Karpas-422 (cell line): ENCODE data around the gene RAPGEF4. TPM values are rescaled to one million over a fixed set of nuclear protein-coding genes. Genes with fewer than 3 reads are reported as not detected.

Experiments
- DNase-seq: peaks from one replicate; pipeline ENCODE4 v3.0.0-alpha.2; 2015
- H2AFZ ChIP-seq: fragments of 200-600 bp; sonication (generic); 2 replicates; pipeline ENCODE4 v1.6.1; 2014; ENCODE audit warnings: antibody characterized with exemption, low read length, mixed read lengths
- H3K27ac ChIP-seq: fragments of 200-600 bp; sonication (generic); 2 replicates; pipeline ENCODE4 v1.5.1; 2014; ENCODE audit warnings: mild to moderate bottlenecking, low read length, moderate library complexity
- H3K27me3 ChIP-seq: fragments of 200-600 bp; sonication (generic); 2 replicates; pipeline ENCODE4 v1.6.1; 2014; ENCODE audit warnings: low read length, mixed read lengths
- H3K36me3 ChIP-seq: fragments of 200-600 bp; sonication (generic); 2 replicates; pipeline ENCODE4 v1.6.1; 2014; ENCODE audit warnings: low read length, mixed read lengths; ENCODE audit not compliant: insufficient read depth
- H3K4me1 ChIP-seq: fragments of 200-600 bp; sonication (generic); 2 replicates; pipeline ENCODE4 v1.6.1; 2014; ENCODE audit warnings: mild to moderate bottlenecking, low read length, mixed read lengths
- H3K4me2 ChIP-seq: fragments of 200-600 bp; sonication (generic); 2 replicates; pipeline ENCODE4 v1.6.1; 2014; ENCODE audit warnings: low read length, low read depth, mild to moderate bottlenecking; ENCODE audit not compliant: poor library complexity, severe bottlenecking
- H3K4me3 ChIP-seq: fragments of 200-600 bp; sonication (generic); 2 replicates; pipeline ENCODE4 v1.5.1; 2014; ENCODE audit warnings: mild to moderate bottlenecking, antibody characterized with exemption, low read length, mixed read lengths
- H3K79me2 ChIP-seq: fragments of 200-600 bp; sonication (generic); 2 replicates; pipeline ENCODE4 v1.6.1; 2014; ENCODE audit warnings: mild to moderate bottlenecking, low read length, mixed read lengths
- H3K9ac ChIP-seq: fragments of 200-600 bp; sonication (generic); 2 replicates; pipeline ENCODE4 v1.6.0; 2014; ENCODE audit warnings: low read length
- H3K9me2 ChIP-seq: fragments of 200-600 bp; sonication (generic), shearing (Covaris generic); replicated peaks from 2 replicates; pipeline ENCODE4 v1.6.0; 2014; ENCODE audit warnings: mild to moderate bottlenecking, low read length, moderate library complexity; ENCODE audit not compliant: insufficient read depth
- H3K9me3 ChIP-seq: fragments of 300-700, 200-600 bp; sonication (generic); 2 replicates; pipeline ENCODE4 v1.6.1; 2014; ENCODE audit warnings: low read length, mixed read lengths
- H4K20me1 ChIP-seq: fragments of 200-600 bp; sonication (generic); 2 replicates; pipeline ENCODE4 v1.6.1; 2014; ENCODE audit warnings: mild to moderate bottlenecking, antibody characterized with exemption, low read length, low read depth; ENCODE audit not compliant: insufficient read depth
- total RNA-seq: library from RNA; depleted of rRNA; stranded (reverse); fragments of >200 nt; shearing (Covaris generic); gene quantifications from 2 replicates; pipeline ENCODE4 v1.2.3, GENCODE V29; 2014; ENCODE audit warnings: low replicate concordance

The RAPGEF4 gene
- total RNA-seq, 1 experiment from 2014 or later = 0.97 TPM

GRCh38 chr2:172953970-172954852, 218.6 kb downstream of the RAPGEF4 start:
- H3K9me3 ChIP-seq = no peaks in the 10 kb centered on the region
- H3K27me3 ChIP-seq = no peaks in the 10 kb centered on the region
- H3K4me2 ChIP-seq = no peak overlapping the region
- no peak for DNase-seq
- no peaks in the 10 kb centered on the region for H4K20me1 ChIP-seq
- H3K4me1 ChIP-seq = no peaks in the 10 kb centered on the region
- H3K36me3 ChIP-seq = no peaks in the 10 kb centered on the region
- no peaks in the 10 kb centered on the region for H3K9me2 ChIP-seq
- no peak overlapping the region for H3K4me3 ChIP-seq
- H2AFZ ChIP-seq = no peak overlapping the region
- no peak overlapping the region for H3K27ac ChIP-seq
- no peaks in the 10 kb centered on the region for H3K79me2 ChIP-seq
- no peak overlapping the region for H3K9ac ChIP-seq

- H3K36me3 ChIP-seq = no peaks in the 10 kb centered on the region
- no peak for DNase-seq
- no peaks in the 10 kb centered on the region for H3K27me3 ChIP-seq
- no peaks in the 10 kb centered on the region for H3K4me1 ChIP-seq
- H3K9me2 ChIP-seq = no peaks in the 10 kb centered on the region
- H2AFZ ChIP-seq = no peak overlapping the region
- no peaks in the 10 kb centered on the region for H3K79me2 ChIP-seq
- H3K4me3 ChIP-seq = no peak overlapping the region
- no peaks in the 10 kb centered on the region for H4K20me1 ChIP-seq
- H3K9me3 ChIP-seq = no peaks in the 10 kb centered on the region
- no peak overlapping the region for H3K4me2 ChIP-seq
- no peak overlapping the region for H3K27ac ChIP-seq
- no peak overlapping the region for H3K9ac ChIP-seq
These were observed 219.9 kb downstream of the RAPGEF4 start for GRCh38 chr2:172955587-172955986.

DNA sequence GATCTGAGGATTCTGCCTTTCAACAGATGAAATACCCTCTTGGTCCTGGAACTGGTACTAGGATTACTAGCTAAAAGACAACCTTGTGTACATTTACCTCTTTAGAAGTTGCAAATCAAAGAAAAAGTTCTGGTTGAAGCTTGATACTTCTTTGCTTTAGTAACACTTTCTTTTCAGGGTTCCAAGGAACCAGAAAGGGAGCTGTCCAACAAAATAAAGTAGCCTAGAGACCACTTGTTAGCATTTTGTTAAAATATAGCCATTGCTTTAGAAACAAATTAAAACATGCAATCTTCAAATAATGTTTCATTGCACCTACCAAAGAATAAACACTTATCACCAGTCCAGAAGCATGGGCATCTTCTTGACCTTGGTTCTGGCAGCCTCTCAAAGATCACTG, 222.1 kb downstream of the RAPGEF4 start:
- Histone ChIP-seq H3K27me3 (no peaks in the 10 kb centered on the region), H3K9me3 (no peaks in the 10 kb centered on the region), H3K4me3 (no peak overlapping the region), H3K9ac (no peak overlapping the region), H3K4me2 (no peak overlapping the region), H3K27ac (no peak overlapping the region), H3K79me2 (no peaks in the 10 kb centered on the region), H3K4me1 (no peaks in the 10 kb centered on the region), H4K20me1 (no peaks in the 10 kb centered on the region), H2AFZ (no peak overlapping the region), H3K36me3 (no peaks in the 10 kb centered on the region), H3K9me2 (no peaks in the 10 kb centered on the region)
- DNase-seq = no peak

- Histone ChIP-seq H3K9ac (no peak overlapping the region), H2AFZ (no peak overlapping the region), H3K4me3 (no peak overlapping the region), H3K4me2 (no peak overlapping the region), H3K9me2 (no peaks in the 10 kb centered on the region), H3K27me3 (no peaks in the 10 kb centered on the region), H3K36me3 (no peaks in the 10 kb centered on the region), H4K20me1 (no peaks in the 10 kb centered on the region), H3K9me3 (no peaks in the 10 kb centered on the region), H3K27ac (no peak overlapping the region), H3K4me1 (no peaks in the 10 kb centered on the region), H3K79me2 (no peaks in the 10 kb centered on the region)
- DNase-seq = no peak
These were observed 226.4 kb downstream of the RAPGEF4 start for GRCh38 chr2:172962082-172962481.

DNA sequence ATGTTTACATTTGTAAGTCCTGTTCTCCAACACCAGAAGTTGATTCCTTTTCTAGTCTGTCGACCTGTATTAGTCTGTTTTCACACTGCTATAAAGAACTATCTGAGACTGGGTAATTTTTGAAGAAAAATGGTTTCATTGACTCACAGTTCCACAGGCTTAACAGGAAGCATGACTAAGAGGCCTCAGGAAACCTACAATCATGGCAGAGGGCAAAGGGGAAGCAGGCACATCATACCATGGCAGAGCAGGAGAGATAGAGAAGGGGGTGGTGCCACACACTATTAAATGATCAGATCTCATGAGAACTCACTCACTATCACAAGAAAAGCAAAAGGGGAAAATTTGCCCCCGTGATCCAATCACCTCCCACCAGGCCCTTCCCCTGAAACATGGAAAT, 227.2 kb downstream of the RAPGEF4 start:
- H3K9ac ChIP-seq = no peak overlapping the region

DNA sequence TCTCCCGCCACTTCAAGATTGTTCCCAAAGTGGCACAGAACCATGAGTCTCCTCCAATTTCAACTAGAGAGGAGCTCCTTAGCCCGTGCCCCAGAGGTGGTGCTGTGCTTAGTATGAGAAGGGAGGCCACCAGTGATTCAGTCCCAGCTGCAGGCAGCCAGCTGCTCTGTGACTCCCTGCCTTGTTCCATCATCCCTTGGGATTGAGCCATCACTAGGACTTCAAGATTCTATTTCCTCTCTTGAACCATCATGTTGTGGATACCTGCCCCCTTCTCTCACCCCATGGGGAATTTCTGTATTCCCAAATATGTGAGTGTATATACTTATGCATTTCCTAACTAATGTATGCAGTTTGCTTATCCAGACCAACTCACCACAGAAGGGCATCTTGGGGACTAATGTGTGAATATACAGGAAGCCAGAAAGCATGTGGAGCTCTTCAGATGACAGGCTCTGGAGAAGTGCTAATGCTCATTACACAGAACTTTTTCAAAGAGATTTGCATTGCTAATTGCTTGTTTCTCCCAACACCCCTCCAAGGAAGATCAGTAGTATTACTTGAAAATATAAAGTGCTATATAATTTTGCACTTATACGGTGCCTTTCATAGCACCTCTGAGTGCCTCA, 229.0 kb downstream of the RAPGEF4 start:
- no peak overlapping the region for H3K4me3 ChIP-seq
- H3K27ac ChIP-seq = no peak overlapping the region
- no peak overlapping the region for H2AFZ ChIP-seq
- H3K9me3 ChIP-seq = no peaks in the 10 kb centered on the region
- H3K9ac ChIP-seq = no peak overlapping the region
- no peaks in the 10 kb centered on the region for H3K4me1 ChIP-seq
- no peaks in the 10 kb centered on the region for H3K79me2 ChIP-seq
- H3K27me3 ChIP-seq = no peaks in the 10 kb centered on the region
- no peaks in the 10 kb centered on the region for H3K9me2 ChIP-seq
- H3K4me2 ChIP-seq = no peak overlapping the region
- no peaks in the 10 kb centered on the region for H4K20me1 ChIP-seq
- DNase-seq = no peak
- H3K36me3 ChIP-seq = no peaks in the 10 kb centered on the region

More for the DNA sequence above, 227.2 kb downstream of the RAPGEF4 start:
- Histone ChIP-seq H3K36me3 (no peaks in the 10 kb centered on the region), H3K4me2 (no peak overlapping the region), H3K9me3 (no peaks in the 10 kb centered on the region), H3K4me1 (no peaks in the 10 kb centered on the region), H3K9me2 (no peaks in the 10 kb centered on the region), H3K27ac (no peak overlapping the region), H3K4me3 (no peak overlapping the region), H3K79me2 (no peaks in the 10 kb centered on the region), H3K27me3 (no peaks in the 10 kb centered on the region), H4K20me1 (no peaks in the 10 kb centered on the region), H2AFZ (no peak overlapping the region)
- DNase-seq = no peak

DNA sequence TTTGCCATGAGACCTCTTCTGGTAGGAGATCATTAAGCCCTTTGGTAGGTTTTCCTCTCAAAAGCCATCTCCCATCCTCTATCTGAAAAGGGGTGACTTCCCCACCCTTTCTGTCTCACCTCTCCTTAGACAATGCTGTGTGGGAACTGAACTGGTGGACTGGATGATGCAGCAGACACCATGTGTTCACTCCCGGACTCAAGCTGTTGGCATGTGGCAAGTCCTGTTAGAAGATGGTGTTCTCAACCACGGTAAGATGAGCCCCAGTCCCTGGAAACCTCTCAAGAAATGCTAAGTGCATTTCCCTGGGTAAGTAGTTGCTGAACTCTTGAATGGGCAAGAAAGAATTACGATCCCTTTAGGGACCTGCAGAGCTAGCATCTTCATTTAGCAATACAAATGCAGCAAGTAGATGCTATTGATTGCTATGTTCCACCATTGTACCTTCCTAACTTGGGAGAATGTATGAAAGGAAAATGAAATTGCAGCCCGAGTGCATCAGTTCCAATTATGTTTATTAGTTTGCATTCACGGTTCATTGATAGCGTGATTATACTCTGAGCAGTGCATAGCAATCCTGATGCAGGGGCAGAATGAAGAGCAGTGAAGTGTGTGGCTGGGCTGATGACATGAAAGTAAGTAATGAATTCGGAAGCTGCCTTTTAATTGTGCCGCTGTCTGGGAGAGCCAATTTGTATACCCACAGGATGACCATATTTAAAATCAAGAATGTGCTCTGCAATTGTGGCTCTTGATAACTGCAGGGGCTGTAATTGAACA, 230.0 kb downstream of the RAPGEF4 start:
- no peak for DNase-seq
- Histone ChIP-seq H3K27ac (no peak overlapping the region), H3K9ac (no peak overlapping the region), H3K4me3 (no peak overlapping the region), H3K9me3 (no peaks in the 10 kb centered on the region), H3K4me2 (no peak overlapping the region), H4K20me1 (no peaks in the 10 kb centered on the region), H3K36me3 (no peaks in the 10 kb centered on the region), H2AFZ (no peak overlapping the region), H3K9me2 (no peaks in the 10 kb centered on the region), H3K27me3 (no peaks in the 10 kb centered on the region), H3K4me1 (no peaks in the 10 kb centered on the region), H3K79me2 (no peaks in the 10 kb centered on the region)
